HFF-Myc (cell line): ENCODE measurements around the gene PRELP.
"Not testable (repeated sequence)": the region's sequence is repeated elsewhere in the genome, so short reads cannot be mapped to it uniquely, and the experiment has no call there.

Source experiments
- DNase-seq: peaks from one replicate; pipeline ENCODE4 v3.0.0-alpha.2; 2011; ENCODE audit warnings: low read depth; ENCODE audit errors: extremely low read depth
- H3K4me3 ChIP-seq: replicated peaks from 2 replicates; pipeline ENCODE4 v1.5.1; 2011; ENCODE audit warnings: low read depth, mild to moderate bottlenecking, control low read depth, low read length
- TF ChIP-seq, protein P1 (sequence below): IDR thresholded peaks from 2 replicates; pipeline ENCODE4 v1.5.1; 2012; ENCODE audit warnings: mild to moderate bottlenecking, low read depth, low read length, control low read depth; ENCODE audit errors: missing control alignments

PRELP gene

GRCh38 chr1:203444171-203444576, 31.4 kb upstream of the PRELP start:
- H3K4me3 ChIP-seq, result no peak overlapping the region
- TF ChIP-seq, protein P1, sequence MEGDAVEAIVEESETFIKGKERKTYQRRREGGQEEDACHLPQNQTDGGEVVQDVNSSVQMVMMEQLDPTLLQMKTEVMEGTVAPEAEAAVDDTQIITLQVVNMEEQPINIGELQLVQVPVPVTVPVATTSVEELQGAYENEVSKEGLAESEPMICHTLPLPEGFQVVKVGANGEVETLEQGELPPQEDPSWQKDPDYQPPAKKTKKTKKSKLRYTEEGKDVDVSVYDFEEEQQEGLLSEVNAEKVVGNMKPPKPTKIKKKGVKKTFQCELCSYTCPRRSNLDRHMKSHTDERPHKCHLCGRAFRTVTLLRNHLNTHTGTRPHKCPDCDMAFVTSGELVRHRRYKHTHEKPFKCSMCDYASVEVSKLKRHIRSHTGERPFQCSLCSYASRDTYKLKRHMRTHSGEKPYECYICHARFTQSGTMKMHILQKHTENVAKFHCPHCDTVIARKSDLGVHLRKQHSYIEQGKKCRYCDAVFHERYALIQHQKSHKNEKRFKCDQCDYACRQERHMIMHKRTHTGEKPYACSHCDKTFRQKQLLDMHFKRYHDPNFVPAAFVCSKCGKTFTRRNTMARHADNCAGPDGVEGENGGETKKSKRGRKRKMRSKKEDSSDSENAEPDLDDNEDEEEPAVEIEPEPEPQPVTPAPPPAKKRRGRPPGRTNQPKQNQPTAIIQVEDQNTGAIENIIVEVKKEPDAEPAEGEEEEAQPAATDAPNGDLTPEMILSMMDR, result no peak
- no peak for DNase-seq

- no peak overlapping the region for H3K4me3 ChIP-seq
- TF ChIP-seq, protein P1, result no peak
- no peak for DNase-seq
Observed at GRCh38 chr1:203447151-203447550, 28.5 kb upstream of the PRELP start.

DNA sequence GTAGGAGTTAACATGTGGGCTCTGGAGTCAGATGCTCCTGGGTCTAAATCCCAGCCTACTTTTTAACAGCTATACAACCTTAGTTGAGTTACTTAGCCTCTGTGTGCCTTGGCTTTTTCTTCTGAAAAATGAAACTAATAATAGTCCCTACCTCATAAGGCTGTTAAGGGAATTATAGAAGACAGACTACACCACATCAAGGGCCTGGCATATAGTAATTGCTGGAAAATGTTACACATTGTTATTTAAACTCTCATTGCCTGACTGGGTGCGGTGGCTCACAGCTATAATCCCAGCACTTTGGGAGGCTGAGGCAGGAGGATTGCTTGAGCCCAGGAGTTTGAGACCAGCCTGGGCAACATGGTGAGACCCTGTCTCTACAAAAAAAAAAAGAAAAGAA, 28.0 kb upstream of the PRELP start:
- DNase-seq, H3K4me3 ChIP-seq: not testable (repeated sequence)

DNA sequence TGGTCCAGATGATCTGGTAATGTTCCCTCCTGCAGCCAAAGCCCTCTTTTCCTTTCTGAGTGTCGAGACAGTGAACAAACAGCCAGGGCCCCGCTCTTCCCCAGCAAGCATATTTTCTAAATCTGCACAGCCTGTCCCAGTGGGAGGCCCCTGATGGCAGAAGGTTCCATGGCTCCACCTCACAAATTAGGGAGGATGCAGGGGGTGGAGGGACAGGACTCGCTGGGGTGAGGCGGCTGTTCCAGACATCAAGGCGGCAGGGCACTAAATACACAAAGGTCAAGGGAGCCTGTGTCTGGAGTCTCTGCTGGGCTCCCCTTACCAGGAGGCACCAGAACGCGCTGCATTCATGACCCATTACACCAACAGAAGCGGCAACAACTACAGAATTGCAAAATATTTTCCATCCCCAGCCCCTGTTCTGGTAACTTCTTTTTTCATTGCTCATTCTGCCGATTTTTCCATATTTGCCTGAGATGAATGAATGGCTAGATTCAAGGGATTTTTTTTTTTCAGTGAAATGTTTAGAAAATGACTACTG, 27.0 kb upstream of the PRELP start:
- no peak for DNase-seq
- H3K4me3 ChIP-seq, result no peak overlapping the region
- TF ChIP-seq, protein P1, result no peak

DNA sequence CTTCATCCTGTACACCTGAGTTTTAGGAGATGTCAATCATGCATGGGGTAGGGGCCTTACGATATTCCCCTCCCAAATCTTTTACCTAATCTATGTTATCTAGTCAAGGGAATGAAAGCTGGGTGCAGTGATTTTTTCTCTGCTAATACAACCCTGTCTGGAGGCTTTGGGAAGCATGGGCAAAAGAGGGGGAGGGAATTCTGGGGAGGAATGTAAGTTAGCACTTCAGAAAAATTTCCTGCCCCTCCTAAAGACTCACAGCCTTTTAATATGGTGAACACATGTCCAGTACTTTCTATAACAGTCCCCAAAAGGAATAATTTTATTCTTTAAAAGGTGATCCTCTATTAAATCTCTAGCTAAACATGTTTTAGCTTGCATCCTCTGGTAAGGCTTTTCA, 25.6 kb upstream of the PRELP start:
- TF ChIP-seq, protein P1, result no peak
- no peak overlapping the region for H3K4me3 ChIP-seq
- no peak for DNase-seq

DNA sequence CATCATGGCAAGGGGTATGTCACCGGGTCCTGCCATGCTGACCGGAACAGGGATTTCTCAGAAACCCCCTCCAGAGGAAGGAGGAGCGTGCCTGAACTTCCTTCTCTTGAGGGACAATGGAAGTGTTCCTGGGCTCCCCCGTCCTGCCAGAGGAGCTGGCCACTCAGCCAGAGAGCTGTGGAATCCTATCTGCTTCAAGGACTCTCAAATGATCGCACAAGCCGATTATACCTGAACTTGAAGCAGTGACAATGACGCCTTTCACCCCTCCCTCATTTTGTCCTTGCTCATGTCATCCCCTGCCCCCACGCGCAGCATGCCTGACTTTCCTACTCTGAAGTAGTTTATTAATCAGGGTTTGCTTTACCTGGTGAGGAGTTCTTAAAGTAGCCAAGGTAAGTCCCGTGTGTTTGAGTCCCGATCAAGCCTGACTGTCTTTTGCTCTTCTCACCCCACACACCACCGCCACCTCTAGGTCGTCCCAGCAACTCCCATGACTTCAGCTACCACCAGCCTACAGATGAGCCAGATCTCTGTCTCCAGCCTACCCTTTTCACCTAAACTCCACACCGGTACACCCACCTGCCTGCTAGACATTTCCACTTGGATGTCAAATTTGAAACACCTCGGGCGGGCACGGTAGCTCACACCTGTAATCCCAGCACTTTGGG, 25.0 kb upstream of the PRELP start:
- DNase-seq, result no peak
- no peak overlapping the region for H3K4me3 ChIP-seq

More for the DNA sequence above, 25.0 kb upstream of the PRELP start:
- TF ChIP-seq, protein P1, result no peak
